Measurements from ENCODE around the gene PCCA. TPM values are rescaled to one million over a fixed set of nuclear protein-coding genes. Genes with fewer than 3 reads are reported as not detected.
A peak's percentile ranks its signal among the peaks of the same experiment; 100 is the strongest.
"Not testable (repeated sequence)": the region's sequence is repeated elsewhere in the genome, so short reads cannot be mapped to it uniquely, and the experiment has no call there.

PCCA gene
- polyA plus RNA-seq, 2 donors, result 11.1 to 15.2 TPM

DNA sequence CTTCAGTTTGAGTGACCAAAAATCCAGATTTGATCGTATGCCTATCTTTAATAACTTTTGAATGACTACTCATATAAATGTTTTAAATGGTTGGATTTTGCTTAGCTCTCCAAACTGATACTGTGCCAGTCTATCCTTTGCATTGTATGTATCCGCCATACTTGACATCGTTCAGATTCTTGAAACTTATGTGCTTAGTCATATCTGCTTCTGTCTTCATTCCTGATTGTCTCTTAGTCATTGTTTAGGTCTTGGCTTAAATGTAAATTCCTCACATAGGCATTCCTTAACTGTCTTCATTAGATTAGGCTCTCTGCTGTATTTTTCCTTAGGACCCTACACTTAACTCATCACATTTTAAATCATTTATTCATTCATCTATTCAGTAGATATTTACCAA lies 126.0 kb downstream of the PCCA start:
- no peaks in the 10 kb centered on the region for H3K36me3 ChIP-seq (ENCODE audit: control insufficient read depth in 2 of 2, insufficient read depth in 2 of 2, low read length in 1 of 2)
- H3K4me3 ChIP-seq (ENCODE audit: low read depth in 1 of 2, low read length in 2 of 2), result no peak overlapping the region
- H3K27ac ChIP-seq (ENCODE audit: low read depth in 2 of 2, low read length in 1 of 2), result no peak overlapping the region
- 79 to 91% methylated on average over 3 of the region's 3 CpGs for WGBS, 2 donors
- H3K27me3 ChIP-seq (ENCODE audit: control insufficient read depth in 1 of 2, insufficient read depth in 2 of 2, low read length in 2 of 2), result no peaks in the 10 kb centered on the region
- H3K4me1 ChIP-seq (ENCODE audit: control insufficient read depth in 2 of 2, insufficient read depth in 2 of 2, low read length in 1 of 2), result no peaks in the 10 kb centered on the region
- H3K9me3 ChIP-seq (ENCODE audit: control insufficient read depth in 2 of 2, insufficient read depth in 1 of 2, low read depth in 1 of 2, low read length in 1 of 2), result no peaks in the 10 kb centered on the region

DNA sequence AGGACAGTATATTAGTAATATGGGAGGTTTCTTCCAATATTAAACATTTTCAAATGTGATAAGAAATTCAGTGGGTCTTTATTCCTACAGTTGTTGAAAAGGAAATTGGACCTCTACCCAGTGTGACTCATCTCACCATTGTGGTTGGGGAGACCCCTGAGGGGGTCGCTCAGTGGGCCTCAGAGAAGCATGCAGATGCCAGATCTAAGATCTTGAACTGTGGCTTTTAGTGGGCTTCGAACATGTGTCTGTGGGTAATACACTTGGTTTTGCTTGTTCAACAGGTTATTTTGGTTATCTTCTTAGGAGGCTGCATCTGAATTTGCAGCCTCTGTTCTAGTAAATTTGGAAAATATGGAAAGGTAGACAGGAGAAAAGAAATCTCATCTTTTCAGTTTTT lies 132.3 kb downstream of the PCCA start:
- H3K4me1 ChIP-seq (ENCODE audit: control insufficient read depth in 2 of 2, insufficient read depth in 2 of 2, low read length in 1 of 2), result no peaks in the 10 kb centered on the region
- no peaks in the 10 kb centered on the region for H3K9me3 ChIP-seq (ENCODE audit: control insufficient read depth in 2 of 2, insufficient read depth in 1 of 2, low read depth in 1 of 2, low read length in 1 of 2)
- 78 to 83% methylated on average over 2 of the region's 2 CpGs for WGBS, 2 donors
- H3K27me3 ChIP-seq (ENCODE audit: control insufficient read depth in 1 of 2, insufficient read depth in 2 of 2, low read length in 2 of 2), result no peaks in the 10 kb centered on the region
- no peak overlapping the region for H3K27ac ChIP-seq (ENCODE audit: low read depth in 2 of 2, low read length in 1 of 2)
- no peaks in the 10 kb centered on the region for H3K36me3 ChIP-seq (ENCODE audit: control insufficient read depth in 2 of 2, insufficient read depth in 2 of 2, low read length in 1 of 2)
- H3K4me3 ChIP-seq (ENCODE audit: low read depth in 1 of 2, low read length in 2 of 2), result no peak overlapping the region

- H3K9me3 ChIP-seq (ENCODE audit: control insufficient read depth in 2 of 2, insufficient read depth in 1 of 2, low read depth in 1 of 2, low read length in 1 of 2); H3K27ac ChIP-seq (ENCODE audit: low read depth in 2 of 2, low read length in 1 of 2); H3K27me3 ChIP-seq (ENCODE audit: control insufficient read depth in 1 of 2, insufficient read depth in 2 of 2, low read length in 2 of 2); H3K36me3 ChIP-seq (ENCODE audit: control insufficient read depth in 2 of 2, insufficient read depth in 2 of 2, low read length in 1 of 2); H3K4me1 ChIP-seq (ENCODE audit: control insufficient read depth in 2 of 2, insufficient read depth in 2 of 2, low read length in 1 of 2); H3K4me3 ChIP-seq (ENCODE audit: low read depth in 1 of 2, low read length in 2 of 2): not testable (repeated sequence)
- WGBS, 2 donors, result 94 to 97% methylated on average over 18 to 30 of the region's 30 CpGs
These were observed 135.2 kb downstream of the PCCA start for GRCh38 chr13:100223966-100224530.

GRCh38 chr13:100229603-100230002 lies 140.7 kb downstream of the PCCA start:
- Histone ChIP-seq H3K4me3 (ENCODE audit: low read depth in 1 of 2, low read length in 2 of 2) (no peak overlapping the region), H3K36me3 (ENCODE audit: control insufficient read depth in 2 of 2, insufficient read depth in 2 of 2, low read length in 1 of 2) (no peaks in the 10 kb centered on the region), H3K27ac (ENCODE audit: low read depth in 2 of 2, low read length in 1 of 2) (peak overlapping the region; percentile 85 to 89), H3K4me1 (ENCODE audit: control insufficient read depth in 2 of 2, insufficient read depth in 2 of 2, low read length in 1 of 2) (peaks cover 0 to 3% of the 10 kb centered on the region in 2 donors), H3K9me3 (ENCODE audit: control insufficient read depth in 2 of 2, insufficient read depth in 1 of 2, low read depth in 1 of 2, low read length in 1 of 2) (no peaks in the 10 kb centered on the region), H3K27me3 (ENCODE audit: control insufficient read depth in 1 of 2, insufficient read depth in 2 of 2, low read length in 2 of 2) (no peaks in the 10 kb centered on the region)
- 69 to 79% methylated on average over 7 of the region's 7 CpGs for WGBS, 2 donors

GRCh38 chr13:100230769-100231149 lies 141.9 kb downstream of the PCCA start:
- peak overlapping the region; percentile 85 to 89 for H3K27ac ChIP-seq (ENCODE audit: low read depth in 2 of 2, low read length in 1 of 2)

GRCh38 chr13:100231176-100231575 lies 142.3 kb downstream of the PCCA start:
- H3K27ac ChIP-seq (ENCODE audit: low read depth in 2 of 2, low read length in 1 of 2), result peak overlapping the region; percentile 85 to 89
- H3K27me3 ChIP-seq (ENCODE audit: control insufficient read depth in 1 of 2, insufficient read depth in 2 of 2, low read length in 2 of 2), result no peaks in the 10 kb centered on the region
- WGBS, 2 donors, result 69 to 72% methylated on average over 3 of the region's 3 CpGs
- H3K4me3 ChIP-seq (ENCODE audit: low read depth in 1 of 2, low read length in 2 of 2), result no peak overlapping the region
- H3K36me3 ChIP-seq (ENCODE audit: control insufficient read depth in 2 of 2, insufficient read depth in 2 of 2, low read length in 1 of 2), result no peaks in the 10 kb centered on the region
- H3K9me3 ChIP-seq (ENCODE audit: control insufficient read depth in 2 of 2, insufficient read depth in 1 of 2, low read depth in 1 of 2, low read length in 1 of 2), result no peaks in the 10 kb centered on the region
- peaks cover 0 to 3% of the 10 kb centered on the region in 2 donors for H3K4me1 ChIP-seq (ENCODE audit: control insufficient read depth in 2 of 2, insufficient read depth in 2 of 2, low read length in 1 of 2)

More at GRCh38 chr13:100230769-100231149, 141.9 kb downstream of the PCCA start:
- Histone ChIP-seq H3K27me3 (ENCODE audit: control insufficient read depth in 1 of 2, insufficient read depth in 2 of 2, low read length in 2 of 2) (no peaks in the 10 kb centered on the region), H3K4me3 (ENCODE audit: low read depth in 1 of 2, low read length in 2 of 2) (no peak overlapping the region), H3K36me3 (ENCODE audit: control insufficient read depth in 2 of 2, insufficient read depth in 2 of 2, low read length in 1 of 2) (no peaks in the 10 kb centered on the region), H3K4me1 (ENCODE audit: control insufficient read depth in 2 of 2, insufficient read depth in 2 of 2, low read length in 1 of 2) (peaks cover 0 to 3% of the 10 kb centered on the region in 2 donors), H3K9me3 (ENCODE audit: control insufficient read depth in 2 of 2, insufficient read depth in 1 of 2, low read depth in 1 of 2, low read length in 1 of 2) (no peaks in the 10 kb centered on the region)
- WGBS, 2 donors, result 72 to 81% methylated on average over 3 of the region's 3 CpGs

GRCh38 chr13:100234006-100234405 lies 145.1 kb downstream of the PCCA start:
- no peaks in the 10 kb centered on the region for H3K9me3 ChIP-seq (ENCODE audit: control insufficient read depth in 2 of 2, insufficient read depth in 1 of 2, low read depth in 1 of 2, low read length in 1 of 2)
- no peaks in the 10 kb centered on the region for H3K36me3 ChIP-seq (ENCODE audit: control insufficient read depth in 2 of 2, insufficient read depth in 2 of 2, low read length in 1 of 2)
- H3K27me3 ChIP-seq (ENCODE audit: control insufficient read depth in 1 of 2, insufficient read depth in 2 of 2, low read length in 2 of 2), result no peaks in the 10 kb centered on the region
- 74 to 79% methylated on average over 4 of the region's 4 CpGs for WGBS, 2 donors
- H3K27ac ChIP-seq (ENCODE audit: low read depth in 2 of 2, low read length in 1 of 2), result no peak overlapping the region
- peaks cover 0 to 3% of the 10 kb centered on the region in 2 donors for H3K4me1 ChIP-seq (ENCODE audit: control insufficient read depth in 2 of 2, insufficient read depth in 2 of 2, low read length in 1 of 2)
- no peak overlapping the region for H3K4me3 ChIP-seq (ENCODE audit: low read depth in 1 of 2, low read length in 2 of 2)

GRCh38 chr13:100234524-100235136 lies 145.7 kb downstream of the PCCA start:
- H3K27ac ChIP-seq (ENCODE audit: low read depth in 2 of 2, low read length in 1 of 2), result no peak overlapping the region
- 67 to 70% methylated on average over 4 of the region's 4 CpGs for WGBS, 2 donors
- H3K4me1 ChIP-seq (ENCODE audit: control insufficient read depth in 2 of 2, insufficient read depth in 2 of 2, low read length in 1 of 2), result peaks cover 0 to 3% of the 10 kb centered on the region in 2 donors
- no peaks in the 10 kb centered on the region for H3K36me3 ChIP-seq (ENCODE audit: control insufficient read depth in 2 of 2, insufficient read depth in 2 of 2, low read length in 1 of 2)
- H3K4me3 ChIP-seq (ENCODE audit: low read depth in 1 of 2, low read length in 2 of 2), result no peak overlapping the region
- no peaks in the 10 kb centered on the region for H3K27me3 ChIP-seq (ENCODE audit: control insufficient read depth in 1 of 2, insufficient read depth in 2 of 2, low read length in 2 of 2)
- H3K9me3 ChIP-seq (ENCODE audit: control insufficient read depth in 2 of 2, insufficient read depth in 1 of 2, low read depth in 1 of 2, low read length in 1 of 2), result no peaks in the 10 kb centered on the region

DNA sequence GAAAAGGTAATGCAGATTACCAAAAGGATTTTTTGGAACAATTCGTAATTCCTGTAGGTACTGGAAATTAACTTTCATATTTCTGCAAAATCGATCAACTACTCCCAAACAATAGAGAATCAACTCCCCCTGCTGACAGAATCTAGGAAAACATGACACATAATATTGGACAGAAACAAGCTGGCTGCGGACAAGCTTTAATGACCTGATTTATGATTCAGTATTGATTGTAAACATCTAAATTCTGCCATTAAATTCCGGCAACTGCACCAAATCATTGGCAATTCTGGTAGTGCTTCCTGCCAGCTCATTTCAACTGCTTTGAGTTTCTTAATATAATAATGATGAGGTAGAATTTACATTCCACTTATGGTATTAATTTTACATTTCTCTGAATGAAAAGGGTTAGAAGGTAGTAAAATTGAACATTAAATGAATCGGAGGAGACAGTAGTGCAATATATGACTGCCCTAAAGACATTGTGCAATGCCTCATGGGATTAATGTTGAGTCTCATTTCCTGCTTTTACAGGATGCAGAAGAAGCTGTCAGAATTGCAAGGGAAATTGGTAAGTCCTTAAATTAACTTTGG lies 146.5 kb downstream of the PCCA start:
- no peak overlapping the region for H3K27ac ChIP-seq (ENCODE audit: low read depth in 2 of 2, low read length in 1 of 2)
- no peaks in the 10 kb centered on the region for H3K36me3 ChIP-seq (ENCODE audit: control insufficient read depth in 2 of 2, insufficient read depth in 2 of 2, low read length in 1 of 2)
- H3K27me3 ChIP-seq (ENCODE audit: control insufficient read depth in 1 of 2, insufficient read depth in 2 of 2, low read length in 2 of 2), result no peaks in the 10 kb centered on the region
- H3K4me3 ChIP-seq (ENCODE audit: low read depth in 1 of 2, low read length in 2 of 2), result no peak overlapping the region
- 21 to 22% methylated on average over 5 of the region's 5 CpGs for WGBS, 2 donors
- no peaks in the 10 kb centered on the region for H3K9me3 ChIP-seq (ENCODE audit: control insufficient read depth in 2 of 2, insufficient read depth in 1 of 2, low read depth in 1 of 2, low read length in 1 of 2)
- H3K4me1 ChIP-seq (ENCODE audit: control insufficient read depth in 2 of 2, insufficient read depth in 2 of 2, low read length in 1 of 2), result peaks cover 0 to 1% of the 10 kb centered on the region in 2 donors

Measured in esophagus (tissue), 2 donors.